ENCODE results near the gene P2RY8. TPM values are rescaled to one million over a fixed set of nuclear protein-coding genes. Genes with fewer than 3 reads are reported as not detected.

Gene P2RY8
- polyA plus RNA-seq, 3 donors: 18.9 to 40.0 (median 33.3) TPM

DNA sequence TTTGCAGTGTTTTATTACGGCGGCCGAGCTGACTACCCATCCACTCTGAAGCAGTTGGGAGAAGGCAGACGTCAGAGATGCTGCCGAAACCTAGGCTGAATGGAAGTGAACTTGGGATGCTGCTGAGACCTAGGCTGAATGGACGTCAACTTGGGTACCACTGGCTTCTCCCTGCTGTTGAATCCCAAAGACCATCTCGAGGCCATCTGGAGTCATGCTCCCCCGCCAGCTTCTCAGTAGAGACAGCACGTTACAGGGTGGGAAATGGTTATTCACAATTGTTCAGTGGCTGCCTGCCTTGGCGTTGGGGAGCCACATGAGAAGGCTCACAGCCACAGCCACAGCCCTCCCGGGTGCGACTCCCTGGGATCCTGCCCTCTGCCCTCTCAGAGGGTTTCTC, 40.9 kb downstream of the P2RY8 start:
- Mint-ChIP-seq H3K4me3 (no peak overlapping the region), H3K27me3 (ENCODE audit: low read depth in 3 of 3) (peaks cover 0 to 2% (median 2%) of the 10 kb centered on the region in 3 donors), H3K27ac (peak overlapping the region in 6 of 7 donors; percentile 24 to 84 (median 72)), H3K4me1 (peaks cover 32% of the 10 kb centered on the region), H3K36me3 (peaks cover 31 to 46% of the 10 kb centered on the region in 2 donors), H3K9me3 (peaks cover 0 to 8% (median 0%) of the 10 kb centered on the region in 7 donors)
- peaks cover 21 to 25% of the 10 kb centered on the region in 2 donors for H3K36me3 ChIP-seq (replicated peaks in 1 of 2; ENCODE audit: control insufficient read depth in 1 of 2, insufficient read depth in 2 of 2, low read length in 2 of 2)
- peaks cover 86% of the 10 kb centered on the region for H3K79me2 ChIP-seq (ENCODE audit: insufficient read depth, low read length)
- peaks cover 20 to 30% of the 10 kb centered on the region in 2 donors for H3K4me1 ChIP-seq (ENCODE audit: control insufficient read depth in 1 of 2, insufficient read depth in 2 of 2, low read length in 2 of 2)
- no peak overlapping the region for H3K4me3 ChIP-seq (replicated peaks in 1 of 3; ENCODE audit: low read depth in 2 of 3, low read length in 3 of 3)
- peaks cover 28% of the 10 kb centered on the region for H4K20me1 ChIP-seq (ENCODE audit: insufficient read depth, low read length)
- WGBS (ENCODE audit: insufficient coverage): 87% methylated on average over 9 of the region's 12 CpGs
- no peaks in the 10 kb centered on the region for H3K27me3 ChIP-seq (ENCODE audit: control insufficient read depth in 2 of 2, insufficient read depth in 2 of 2, low read length in 2 of 2)
- H3K9ac ChIP-seq (ENCODE audit: insufficient read depth, low read length, poor library complexity, severe bottlenecking): no peak overlapping the region
- DNase-seq: no peak
- no peak overlapping the region for H3K27ac ChIP-seq (ENCODE audit: low read depth in 1 of 2, low read length in 2 of 2)
- no peak overlapping the region for H3K4me2 ChIP-seq (replicated peaks; ENCODE audit: extremely low read depth, low read length, poor library complexity, severe bottlenecking)
- no peak overlapping the region for H2AFZ ChIP-seq (ENCODE audit: insufficient read depth, low read depth, low read length, poor library complexity, severe bottlenecking)
- no peaks in the 10 kb centered on the region for H3K9me3 ChIP-seq (replicated peaks in 1 of 2; ENCODE audit: control insufficient read depth in 1 of 2, insufficient read depth in 1 of 2, low read length in 2 of 2)
- intact Hi-C loops (cut with micrococcal nuclease): no loop called here
- TF ChIP-seq, protein P1, sequence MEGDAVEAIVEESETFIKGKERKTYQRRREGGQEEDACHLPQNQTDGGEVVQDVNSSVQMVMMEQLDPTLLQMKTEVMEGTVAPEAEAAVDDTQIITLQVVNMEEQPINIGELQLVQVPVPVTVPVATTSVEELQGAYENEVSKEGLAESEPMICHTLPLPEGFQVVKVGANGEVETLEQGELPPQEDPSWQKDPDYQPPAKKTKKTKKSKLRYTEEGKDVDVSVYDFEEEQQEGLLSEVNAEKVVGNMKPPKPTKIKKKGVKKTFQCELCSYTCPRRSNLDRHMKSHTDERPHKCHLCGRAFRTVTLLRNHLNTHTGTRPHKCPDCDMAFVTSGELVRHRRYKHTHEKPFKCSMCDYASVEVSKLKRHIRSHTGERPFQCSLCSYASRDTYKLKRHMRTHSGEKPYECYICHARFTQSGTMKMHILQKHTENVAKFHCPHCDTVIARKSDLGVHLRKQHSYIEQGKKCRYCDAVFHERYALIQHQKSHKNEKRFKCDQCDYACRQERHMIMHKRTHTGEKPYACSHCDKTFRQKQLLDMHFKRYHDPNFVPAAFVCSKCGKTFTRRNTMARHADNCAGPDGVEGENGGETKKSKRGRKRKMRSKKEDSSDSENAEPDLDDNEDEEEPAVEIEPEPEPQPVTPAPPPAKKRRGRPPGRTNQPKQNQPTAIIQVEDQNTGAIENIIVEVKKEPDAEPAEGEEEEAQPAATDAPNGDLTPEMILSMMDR (IDR thresholded peaks at IDR 0.05): no peak

DNA sequence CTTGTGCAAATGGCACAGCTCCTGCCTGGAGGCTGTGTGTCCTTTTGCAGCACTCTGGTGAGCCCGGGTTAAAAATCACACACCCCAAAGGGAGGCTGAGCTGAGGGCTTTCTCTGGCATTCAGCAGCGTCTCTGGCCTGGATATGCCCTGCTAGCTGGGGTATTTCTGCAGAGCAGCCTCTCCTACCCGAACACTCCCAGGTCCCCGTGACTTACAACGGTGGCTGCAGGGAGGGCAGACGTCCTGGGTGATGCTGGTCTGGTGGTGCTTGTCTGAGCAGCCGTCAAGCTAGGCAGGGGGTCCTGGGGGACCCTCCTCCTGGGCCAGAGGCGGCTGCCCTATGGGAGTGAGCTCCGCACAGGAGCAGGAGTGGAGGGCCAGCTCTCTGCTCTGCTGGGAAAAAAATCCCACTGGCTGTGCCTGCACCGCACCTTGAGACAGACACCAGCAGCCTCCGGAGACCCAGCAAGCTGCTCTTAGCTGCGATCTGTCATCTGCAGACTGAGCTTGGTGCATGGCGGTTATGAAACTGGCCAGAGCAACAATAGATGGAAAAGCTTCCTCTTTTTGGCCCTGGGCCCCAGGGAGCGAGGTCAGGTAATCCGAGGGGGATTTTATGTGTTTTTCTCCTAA, 43.0 kb downstream of the P2RY8 start:
- no peak overlapping the region for H2AFZ ChIP-seq (ENCODE audit: insufficient read depth, low read depth, low read length, poor library complexity, severe bottlenecking)
- no peaks in the 10 kb centered on the region for H3K27me3 ChIP-seq (ENCODE audit: control insufficient read depth in 2 of 2, insufficient read depth in 2 of 2, low read length in 2 of 2)
- peak overlapping the region in 2 of 3 experiments; percentile 18 to 60 for H3K4me3 ChIP-seq (replicated peaks in 1 of 3; ENCODE audit: low read depth in 2 of 3, low read length in 3 of 3)
- peaks cover 37 to 53% of the 10 kb centered on the region in 2 donors for H3K36me3 Mint-ChIP-seq
- peaks cover 29% of the 10 kb centered on the region for H3K4me1 Mint-ChIP-seq
- H4K20me1 ChIP-seq (ENCODE audit: insufficient read depth, low read length): peaks cover 34% of the 10 kb centered on the region
- peaks cover 73% of the 10 kb centered on the region for H3K79me2 ChIP-seq (ENCODE audit: insufficient read depth, low read length)
- 13% methylated on average over 8 of the region's 15 CpGs for WGBS (ENCODE audit: insufficient coverage)
- DNase-seq: peak; percentile 67 to 82 (median 79)
- peak overlapping the region; percentile 37 for H3K9ac ChIP-seq (ENCODE audit: insufficient read depth, low read length, poor library complexity, severe bottlenecking)
- TF ChIP-seq, protein P1 (IDR thresholded peaks at IDR 0.05): no peak
- peak overlapping the region; percentile 46 to 54 for H3K4me3 Mint-ChIP-seq
- H3K9me3 Mint-ChIP-seq: peaks cover 0 to 8% (median 3%) of the 10 kb centered on the region in 7 donors
- H3K27ac ChIP-seq (ENCODE audit: low read depth in 1 of 2, low read length in 2 of 2): peak overlapping the region; percentile 59 to 66
- H3K4me2 ChIP-seq (replicated peaks; ENCODE audit: extremely low read depth, low read length, poor library complexity, severe bottlenecking): peak overlapping the region; percentile 67
- H3K36me3 ChIP-seq (replicated peaks in 1 of 2; ENCODE audit: control insufficient read depth in 1 of 2, insufficient read depth in 2 of 2, low read length in 2 of 2): peaks cover 26 to 32% of the 10 kb centered on the region in 2 donors
- H3K4me1 ChIP-seq (ENCODE audit: control insufficient read depth in 1 of 2, insufficient read depth in 2 of 2, low read length in 2 of 2): peaks cover 15 to 23% of the 10 kb centered on the region in 2 donors
- H3K27ac Mint-ChIP-seq: peak overlapping the region; percentile 33 to 81 (median 52)
- H3K27me3 Mint-ChIP-seq (ENCODE audit: low read depth in 3 of 3): peaks cover 0 to 2% (median 2%) of the 10 kb centered on the region in 3 donors
- intact Hi-C loops (cut with micrococcal nuclease): no loop called here
- no peaks in the 10 kb centered on the region for H3K9me3 ChIP-seq (replicated peaks in 1 of 2; ENCODE audit: control insufficient read depth in 1 of 2, insufficient read depth in 1 of 2, low read length in 2 of 2)

All from CD14-positive monocyte (primary cell).